Occipital lobe (tissue), 2 donors: ENCODE measurements around the gene ZNF609. TPM values are rescaled to one million over a fixed set of nuclear protein-coding genes. Genes with fewer than 3 reads are reported as not detected.

Experiments used
- DNase-seq: peaks from one replicate; lab custom pipeline; 2025; lab: John Stamatoyannopoulos, UW
- total RNA-seq: library from RNA; depleted of rRNA; stranded (reverse); fragments of >200 nt; gene quantifications from one replicate; pipeline ENCODE4 v1.2.3, GENCODE V29; 2014

The ZNF609 gene
- total RNA-seq, 1 donor from 2014 or later, result 29.8 TPM

DNA sequence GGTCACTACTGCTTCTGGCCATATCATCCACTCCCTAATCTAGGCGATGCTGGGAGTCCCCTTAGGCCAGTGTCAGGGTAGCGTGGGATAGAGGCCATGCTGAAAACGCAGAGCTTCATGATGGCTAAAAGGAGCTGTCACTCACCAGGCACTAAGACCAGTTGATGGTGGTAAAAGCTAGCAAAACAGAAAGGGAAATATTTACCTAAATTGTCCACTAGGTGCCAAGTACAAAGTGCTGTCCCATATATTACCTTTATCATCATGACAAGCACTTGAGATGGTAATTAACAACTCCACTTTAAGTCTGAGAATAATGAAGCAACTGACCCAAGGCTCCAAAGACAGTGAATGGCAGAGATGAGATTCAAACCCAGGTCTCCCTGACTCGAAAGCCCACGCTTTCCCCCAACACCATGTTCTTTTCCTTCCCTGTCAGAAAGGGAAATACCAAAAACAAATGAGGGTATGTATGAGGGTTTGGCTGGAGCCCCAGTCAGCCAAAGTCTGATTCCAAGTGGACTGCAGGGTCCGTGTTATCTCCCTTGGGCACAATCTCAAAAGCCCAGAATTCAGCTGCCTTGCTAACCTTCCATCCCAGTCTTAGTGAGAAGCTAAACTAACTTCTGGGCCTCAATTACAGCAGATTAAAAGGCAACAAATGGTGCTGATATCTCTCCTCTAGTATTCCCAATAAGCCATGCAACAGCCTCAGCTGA lies 230.4 kb downstream of the ZNF609 start:
- no peak for DNase-seq

DNA sequence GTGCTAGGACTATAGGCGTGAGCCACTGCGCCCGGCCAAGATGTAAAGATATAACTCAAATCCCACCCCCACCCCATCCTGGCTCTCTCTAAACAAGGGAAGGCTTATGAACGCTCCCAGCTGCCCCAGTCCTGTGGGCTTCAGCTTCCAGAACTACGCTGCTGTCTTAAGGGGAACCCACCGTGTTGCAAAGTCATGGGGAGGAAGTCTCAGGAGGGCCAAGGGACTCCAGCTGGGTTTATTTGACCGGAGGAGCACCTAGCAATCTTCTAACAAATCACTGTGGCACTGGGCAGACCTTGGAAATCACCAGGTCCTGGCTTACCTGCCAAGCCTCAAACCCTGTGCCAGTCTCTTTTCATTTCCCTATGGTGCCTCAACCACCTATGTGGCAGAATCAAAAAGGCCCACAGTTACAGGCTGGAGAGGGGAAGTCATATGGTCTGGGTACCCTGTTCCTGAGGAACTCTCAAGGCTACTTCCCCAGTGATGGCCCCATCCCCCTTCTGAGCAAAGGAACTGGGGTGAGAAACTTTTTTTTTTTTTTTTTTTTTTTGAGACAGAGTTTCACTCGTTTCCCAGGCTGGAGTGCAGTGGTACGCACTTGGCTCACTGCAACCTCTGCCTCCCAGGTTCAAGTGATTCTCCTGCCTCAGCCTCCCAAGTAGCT lies 231.7 kb downstream of the ZNF609 start:
- DNase-seq, result no peak

DNA sequence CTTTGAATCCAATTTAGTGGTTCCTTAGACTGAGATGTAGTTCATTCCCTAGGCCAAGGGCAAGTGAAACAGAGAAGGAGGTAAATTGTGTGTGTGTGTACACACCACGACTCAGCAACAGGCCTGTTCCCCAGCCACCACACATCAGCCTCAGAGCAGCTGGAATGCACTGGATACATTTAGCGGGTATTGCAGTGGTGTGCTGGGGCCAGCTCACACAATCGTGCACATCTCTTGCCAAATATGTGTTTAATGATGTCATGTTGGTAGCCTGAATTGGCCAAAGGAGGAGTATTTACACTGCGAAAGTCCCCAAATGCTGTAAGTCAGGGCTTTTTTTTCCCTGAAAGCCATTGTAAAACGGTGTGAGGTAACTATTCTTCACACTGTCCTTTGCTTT lies 232.8 kb downstream of the ZNF609 start:
- no peak for DNase-seq

DNA sequence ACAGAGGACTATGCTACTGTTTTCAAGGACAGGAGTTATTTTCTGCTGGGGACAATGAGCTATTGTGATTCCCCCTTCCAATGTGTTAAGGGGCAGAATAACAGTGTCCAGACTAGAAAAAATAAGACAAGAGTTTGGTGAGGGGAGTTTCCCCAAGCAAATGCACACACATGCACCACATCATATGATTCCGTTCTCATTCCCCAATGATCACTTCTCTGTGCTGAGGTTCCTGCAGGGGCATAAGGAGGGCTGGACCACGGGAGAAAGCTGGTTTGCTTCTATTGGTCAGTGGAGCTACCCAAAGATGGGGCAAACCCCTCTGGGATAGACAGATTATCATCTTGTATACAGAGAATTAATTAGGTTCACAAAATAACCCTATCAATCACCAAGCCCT lies 234.4 kb downstream of the ZNF609 start:
- no peak for DNase-seq

DNA sequence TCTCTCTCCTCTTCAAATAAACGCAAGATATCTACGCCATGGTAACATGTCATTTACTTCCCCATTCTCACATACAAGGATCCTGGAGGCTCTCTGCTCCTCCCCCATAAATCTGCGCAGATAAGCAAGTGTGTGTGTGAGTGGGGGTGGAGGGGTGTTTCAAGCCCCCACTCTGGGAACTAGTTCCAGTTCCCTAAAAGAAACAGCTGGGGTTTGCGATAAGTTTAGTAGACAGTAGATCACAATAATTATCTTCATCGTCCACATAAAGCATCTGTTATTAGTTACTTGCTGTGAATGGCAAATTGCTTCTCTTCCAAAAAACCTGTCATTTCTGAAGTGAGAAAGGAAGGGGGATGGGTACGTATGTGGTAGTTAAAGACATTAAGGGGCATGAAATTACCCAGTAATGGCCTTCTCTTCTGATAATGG lies 235.2 kb downstream of the ZNF609 start:
- DNase-seq, result no peak

DNA sequence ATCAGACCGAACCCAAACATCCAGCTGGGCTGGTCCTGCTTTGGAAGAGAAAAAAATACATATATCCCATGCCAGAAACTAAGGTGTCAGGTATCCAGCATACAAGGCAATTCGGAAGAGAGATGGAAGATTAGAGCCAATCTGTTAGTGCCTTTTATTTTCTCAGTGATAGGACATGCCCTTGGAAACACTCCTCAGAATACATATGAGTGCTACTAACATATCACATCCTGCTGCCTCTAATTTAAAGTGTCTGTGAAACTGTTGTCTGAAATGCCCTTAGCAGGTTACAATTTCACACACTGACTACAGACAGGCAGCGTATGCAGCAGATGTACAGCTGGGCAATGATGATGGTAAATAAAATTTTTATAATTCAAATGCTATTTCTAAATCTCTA lies 236.1 kb downstream of the ZNF609 start:
- no peak for DNase-seq

DNA sequence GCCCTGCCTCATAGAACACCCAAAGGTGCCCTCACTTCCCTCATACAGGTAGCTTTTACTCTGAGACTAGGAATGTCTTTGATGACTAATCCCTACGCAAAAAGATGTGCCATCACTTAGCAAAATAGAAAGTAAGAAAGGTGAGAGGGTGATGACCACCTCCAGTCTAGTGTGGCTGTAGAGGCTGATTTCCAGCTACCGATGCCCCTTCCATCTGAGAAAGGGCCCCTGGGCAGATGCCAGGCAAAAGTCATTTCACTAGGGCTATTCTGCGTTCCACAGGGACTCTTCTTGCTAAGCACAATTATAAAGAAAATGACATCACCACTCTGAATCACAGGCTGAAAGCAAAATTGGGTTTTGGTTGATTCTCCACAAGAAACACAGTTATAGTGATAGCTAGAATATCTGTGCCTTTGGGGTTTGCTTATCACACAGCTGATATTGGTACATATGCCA lies 237.6 kb downstream of the ZNF609 start:
- DNase-seq, result no peak

DNA sequence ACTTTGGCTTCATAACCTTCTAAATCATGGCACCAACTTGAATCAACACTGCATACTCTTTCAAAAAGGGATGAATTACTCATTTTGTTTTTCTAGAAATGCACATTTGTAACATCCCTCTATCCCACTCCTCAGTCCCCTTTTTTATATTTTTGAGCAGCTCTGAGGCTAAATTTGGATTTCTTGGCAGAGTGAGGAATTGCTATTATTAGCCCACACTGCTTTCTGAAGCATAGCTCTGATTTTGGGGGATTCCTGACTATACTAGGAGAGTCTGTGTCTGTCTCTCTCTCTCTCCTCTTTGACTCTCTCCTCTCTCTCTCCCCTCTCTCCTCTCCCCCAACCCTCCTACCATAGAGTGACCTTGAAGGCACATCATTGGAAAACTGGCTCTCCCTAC lies 238.4 kb downstream of the ZNF609 start:
- DNase-seq, result no peak

DNA sequence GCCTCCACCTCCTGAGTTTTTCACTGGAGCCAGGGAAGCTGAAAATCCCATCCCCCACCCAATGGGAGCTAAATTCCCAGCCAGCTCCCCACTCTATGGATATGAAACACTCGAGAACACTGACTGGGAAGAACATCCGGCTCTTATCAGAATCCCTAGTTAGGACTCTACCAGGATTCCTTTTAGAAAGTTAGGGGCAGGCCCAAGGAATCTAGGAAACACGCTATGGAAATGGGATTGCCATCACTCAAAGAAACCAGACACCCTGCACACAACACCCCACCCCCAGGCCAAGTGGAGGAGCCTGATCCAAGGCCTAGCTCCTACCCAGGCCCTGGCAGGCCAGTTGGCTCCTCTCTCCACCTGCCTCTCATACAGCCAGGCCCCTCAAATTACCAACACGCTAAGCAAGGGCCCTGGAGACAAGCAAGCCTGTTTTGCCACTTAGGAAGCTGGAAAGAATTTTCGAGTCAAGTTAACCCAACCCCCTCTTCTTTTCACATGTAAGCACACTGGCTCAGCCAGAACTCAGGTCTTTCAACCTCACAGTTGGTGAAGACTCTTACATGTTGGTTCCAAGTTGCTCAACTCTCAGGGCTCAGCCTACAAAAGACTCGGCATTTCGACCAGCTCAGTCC lies 239.5 kb downstream of the ZNF609 start:
- no peak for DNase-seq

DNA sequence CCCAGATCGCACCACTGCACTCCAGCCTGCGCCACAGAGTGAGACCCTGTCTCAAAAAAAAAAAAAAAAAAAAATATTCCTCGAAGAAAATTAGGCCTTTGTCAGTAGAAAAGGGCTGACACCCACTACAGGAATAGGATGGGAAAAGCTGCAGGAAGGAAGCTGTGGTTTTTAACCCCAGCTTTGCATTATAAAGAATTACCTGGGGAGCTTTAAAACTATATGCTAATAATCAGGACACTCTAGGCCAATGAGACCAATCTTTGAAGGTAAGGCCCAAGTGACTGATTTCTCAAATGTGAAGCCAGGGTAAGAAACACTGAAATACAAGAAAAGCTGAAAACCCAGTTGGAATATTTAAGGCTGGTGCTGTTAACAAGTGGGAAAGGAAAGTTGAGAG lies 240.7 kb downstream of the ZNF609 start:
- no peak for DNase-seq

DNA sequence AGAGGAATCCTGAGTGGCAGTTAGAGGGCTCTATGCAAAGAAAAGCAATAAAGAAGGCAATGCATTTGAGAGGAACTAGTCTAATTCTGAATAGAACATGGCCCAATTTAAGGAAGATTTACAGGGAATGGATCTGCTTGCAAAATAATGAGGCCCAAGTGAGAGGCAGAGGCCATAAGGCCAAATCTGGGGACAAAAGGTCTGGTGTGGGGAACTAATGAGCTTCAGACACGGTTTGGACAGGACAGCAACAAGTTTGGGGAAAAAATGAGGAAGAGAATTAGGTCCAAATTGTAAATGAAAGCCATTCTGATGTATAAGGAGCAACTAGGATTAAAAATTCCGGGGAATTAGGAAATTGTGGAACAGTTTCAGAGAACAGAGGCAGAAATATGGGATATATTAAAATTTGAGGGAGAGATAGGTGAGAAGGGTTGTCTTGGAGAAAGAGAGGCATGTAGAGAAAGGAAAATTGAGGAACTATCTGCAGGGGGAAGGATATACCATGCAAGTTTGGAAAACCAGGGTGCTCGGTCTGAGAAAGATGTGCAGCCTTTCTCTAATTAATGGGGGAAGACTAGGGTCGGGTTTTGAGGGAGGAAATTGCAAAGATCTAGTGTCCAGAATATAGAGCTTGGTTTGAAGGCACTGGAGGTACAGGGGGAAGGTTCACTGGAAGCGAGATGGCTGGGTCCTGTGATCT lies 241.3 kb downstream of the ZNF609 start:
- DNase-seq, result no peak

DNA sequence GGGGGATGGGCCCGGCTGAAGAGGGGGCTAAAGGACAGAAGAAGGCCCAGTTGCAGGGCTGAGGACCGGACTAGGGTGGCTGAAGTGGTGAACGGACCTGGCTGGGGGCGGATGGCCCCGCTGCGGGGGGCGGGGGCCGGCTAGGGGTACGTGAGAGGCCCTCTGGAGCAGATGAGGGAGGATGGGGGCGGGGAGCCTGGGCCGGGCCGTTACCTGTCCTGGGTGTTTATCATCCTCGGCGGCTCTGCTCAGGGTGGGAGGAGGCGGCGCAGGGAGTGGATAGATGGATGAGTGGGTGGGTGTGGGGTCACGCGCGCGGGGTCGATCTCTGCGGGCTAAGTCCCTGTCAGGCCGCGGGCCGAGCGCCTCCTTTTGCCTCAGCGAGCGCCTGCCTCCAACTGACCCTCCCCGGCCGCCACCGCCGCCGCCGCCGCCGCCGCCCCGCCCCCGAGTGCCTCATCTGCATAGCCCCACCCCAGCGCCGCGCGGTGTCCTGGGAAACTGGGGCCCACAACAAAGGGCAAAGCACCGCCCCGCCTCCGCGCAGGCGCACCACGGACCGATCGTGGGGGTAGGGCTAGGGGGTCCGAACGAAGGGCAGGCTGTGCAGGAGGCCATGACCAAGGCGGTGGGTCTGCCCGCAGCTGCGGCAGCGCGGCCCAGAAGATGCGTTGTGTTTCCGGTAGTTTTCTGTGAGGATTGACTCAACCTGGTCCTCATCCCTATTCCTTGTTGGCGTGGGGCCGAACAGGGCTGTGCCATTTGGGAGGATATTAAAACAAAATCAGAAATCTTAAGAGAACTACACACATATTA lies 242.6 kb downstream of the ZNF609 start:
- peak; percentile 97 for DNase-seq

DNA sequence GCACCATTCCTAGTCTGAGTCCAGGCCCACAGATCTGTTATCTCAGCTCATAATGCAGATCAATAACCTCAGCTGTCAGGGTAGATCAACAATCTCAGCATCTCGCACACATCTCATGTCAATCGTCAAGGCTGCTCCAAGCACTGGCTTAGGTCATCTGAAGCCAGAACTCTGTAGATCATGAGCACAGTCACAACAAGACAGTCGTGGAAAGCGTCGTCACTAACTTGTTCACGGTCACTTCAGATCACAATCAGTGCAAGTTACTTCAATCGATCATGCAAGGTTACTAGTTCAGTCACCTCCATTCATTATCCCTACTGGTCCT lies 243.2 kb downstream of the ZNF609 start:
- DNase-seq, result no peak

DNA sequence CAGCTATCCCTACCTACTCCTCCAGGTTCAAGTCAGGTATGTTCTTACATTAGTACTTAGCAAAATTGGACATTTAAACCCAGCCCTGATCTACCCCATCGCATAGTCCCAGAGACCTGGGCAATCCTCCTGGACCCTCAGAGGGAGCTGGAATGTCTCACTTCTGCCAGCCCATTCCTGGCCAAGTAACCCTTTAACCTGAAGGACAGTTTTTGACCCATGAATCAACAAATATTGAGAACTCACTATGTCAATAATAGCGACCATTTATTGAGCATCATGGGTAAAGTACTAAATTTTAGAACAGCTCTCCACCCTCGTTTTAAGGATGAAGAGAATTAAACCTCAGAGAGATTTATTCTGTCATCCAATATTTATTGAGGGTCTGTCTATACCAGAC lies 244.6 kb downstream of the ZNF609 start:
- DNase-seq, result no peak

DNA sequence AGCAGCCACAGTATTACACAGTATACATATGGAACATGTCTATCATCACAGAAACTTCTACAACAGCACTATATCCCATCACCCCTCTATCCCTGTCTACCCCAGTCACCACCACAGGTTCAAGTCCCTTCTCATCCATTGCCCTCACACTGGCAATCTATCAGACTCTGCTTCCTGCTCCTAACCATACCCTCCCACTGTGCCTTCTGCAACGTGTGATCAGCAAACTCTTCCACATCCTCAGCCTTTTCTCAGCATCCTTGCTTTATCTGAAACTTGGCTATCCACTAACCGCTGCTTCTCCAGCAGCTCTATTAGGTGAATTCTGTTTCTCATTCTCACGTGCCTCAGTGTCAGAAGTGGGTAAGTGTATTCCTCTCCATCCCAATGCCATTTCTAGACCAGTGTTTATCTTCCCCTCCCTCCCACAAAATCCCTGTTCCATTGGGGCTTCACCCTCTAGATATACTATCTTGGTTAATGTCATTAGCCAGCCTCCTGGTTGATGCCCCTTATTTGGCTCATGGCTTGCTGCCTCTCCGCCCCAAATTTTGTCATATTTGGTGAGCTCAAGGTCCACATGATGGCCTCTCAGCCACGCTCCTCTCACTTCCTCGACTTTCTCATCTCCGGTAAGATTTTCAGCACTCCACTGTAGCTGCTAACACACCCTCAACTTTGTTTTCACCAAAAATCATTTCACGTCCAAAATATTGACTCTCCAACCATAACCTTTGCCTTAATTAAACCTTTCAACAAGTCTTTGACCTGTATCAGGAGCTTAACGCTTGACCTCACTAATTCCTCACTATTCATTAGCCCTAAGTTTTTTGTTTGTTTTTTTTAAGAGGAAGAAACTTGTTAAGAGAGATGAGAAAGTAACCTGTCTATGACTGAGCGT lies 245.9 kb downstream of the ZNF609 start:
- DNase-seq, result no peak

DNA sequence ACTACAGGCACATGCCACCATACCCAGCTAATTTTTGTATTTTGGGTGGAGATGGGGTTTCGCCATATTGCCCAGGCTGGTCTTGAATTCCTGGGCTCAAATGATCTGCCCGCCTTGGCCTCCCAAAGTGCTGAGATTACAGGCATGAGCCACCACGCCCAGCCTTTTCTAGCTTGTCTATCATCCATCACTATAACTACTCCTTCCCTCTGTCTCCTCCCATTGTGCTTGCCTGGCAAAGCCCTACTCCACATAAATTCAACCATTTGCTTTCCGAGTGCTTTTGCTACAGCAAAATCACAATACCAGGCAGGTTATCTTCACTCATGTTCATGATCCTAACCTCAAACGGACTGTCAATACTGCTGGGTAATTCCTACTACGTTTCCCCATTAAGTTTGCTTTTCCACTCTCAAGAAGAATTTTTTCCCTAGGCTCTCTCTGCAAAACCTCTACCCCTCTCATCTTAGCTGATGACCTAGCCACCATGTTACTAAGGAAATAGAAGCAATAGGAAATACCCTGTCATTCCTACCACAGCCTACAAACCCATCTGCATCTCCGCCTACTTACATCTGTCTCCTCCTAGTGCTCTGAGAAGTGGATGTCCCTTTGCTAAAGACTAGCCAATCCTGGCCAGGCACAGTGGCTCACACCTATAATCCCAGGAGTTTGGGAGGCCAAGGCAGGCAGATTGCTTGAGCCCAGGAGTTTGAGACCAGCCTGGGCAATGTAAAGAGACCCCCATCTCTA lies 250.5 kb downstream of the ZNF609 start:
- DNase-seq, result no peak

DNA sequence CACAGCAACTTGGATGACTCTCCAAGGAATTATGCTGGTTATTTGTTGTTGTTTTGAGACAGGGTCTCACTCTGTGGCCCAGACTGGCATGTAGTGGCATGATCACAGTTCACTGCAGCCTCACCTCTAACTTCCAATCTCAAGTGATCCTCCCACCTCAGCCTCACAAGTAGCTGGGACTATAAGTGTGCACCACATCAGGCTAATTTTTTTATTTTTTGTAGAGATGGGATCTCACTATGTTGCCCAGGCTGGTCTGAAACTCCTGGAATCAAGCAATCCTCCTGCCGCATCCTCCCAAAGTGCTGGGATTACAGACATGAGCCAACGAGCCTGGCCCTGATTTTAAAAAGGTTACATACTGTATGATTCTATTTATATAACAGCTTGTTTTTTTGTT lies 252.0 kb downstream of the ZNF609 start:
- no peak for DNase-seq

DNA sequence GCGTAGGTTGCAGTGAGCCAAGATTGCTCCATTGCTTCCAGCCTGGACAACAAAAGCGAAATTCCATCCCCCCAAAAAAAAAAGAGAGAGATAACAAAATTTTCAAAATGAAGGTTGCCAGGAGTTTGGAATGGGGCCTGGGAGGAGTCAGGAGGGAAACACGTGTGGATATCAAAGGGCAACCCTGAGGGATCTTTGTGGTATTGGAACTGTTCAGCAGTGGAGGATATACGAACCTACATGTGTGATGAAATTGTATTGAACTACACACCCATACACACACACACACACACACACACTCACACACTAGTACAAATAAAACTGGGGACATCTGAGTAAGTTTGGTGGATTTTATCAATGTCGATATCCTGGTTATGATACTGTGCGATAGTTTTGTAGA lies 253.2 kb downstream of the ZNF609 start:
- no peak for DNase-seq

DNA sequence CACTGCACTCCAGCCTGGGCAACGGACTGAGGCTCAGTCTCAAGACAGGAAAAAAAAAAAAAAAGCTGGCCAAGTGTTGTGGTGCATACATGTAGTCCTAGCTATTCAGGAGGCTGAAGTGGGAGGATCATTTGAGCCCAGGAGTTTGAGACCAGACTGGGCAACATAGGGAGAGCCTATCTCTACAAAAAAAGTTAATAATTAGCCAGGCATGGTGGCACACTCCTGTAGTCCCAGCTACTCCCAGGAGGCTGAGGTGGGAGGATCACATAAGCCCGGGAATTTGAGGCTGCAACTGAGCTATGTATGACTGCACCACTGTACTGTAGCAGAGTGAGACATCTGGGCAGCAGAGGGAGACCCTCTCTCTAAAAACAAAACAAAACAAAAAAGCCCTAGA lies 256.1 kb downstream of the ZNF609 start:
- DNase-seq, result no peak

DNA sequence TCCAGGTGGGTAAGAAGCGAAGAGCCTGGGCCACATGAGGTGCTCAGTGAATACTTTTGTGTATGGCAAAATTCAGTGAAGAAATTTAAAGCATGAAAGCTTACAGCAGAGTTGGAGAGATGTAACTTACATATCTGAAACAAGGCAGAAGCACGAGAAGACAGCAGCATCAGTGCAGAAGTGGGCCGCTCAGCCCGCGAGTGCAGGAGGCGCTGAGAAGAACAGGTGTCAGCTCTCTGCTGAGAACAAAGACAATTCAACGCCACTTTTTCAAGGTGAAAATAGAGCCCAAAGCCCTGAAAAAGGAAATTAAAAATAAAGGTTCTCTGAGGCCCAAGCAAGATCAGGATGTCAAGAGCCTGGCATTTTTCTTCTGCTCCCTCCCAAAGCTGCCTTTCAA lies 256.8 kb downstream of the ZNF609 start:
- no peak for DNase-seq
